ENCODE results near the gene CD96.

DNA sequence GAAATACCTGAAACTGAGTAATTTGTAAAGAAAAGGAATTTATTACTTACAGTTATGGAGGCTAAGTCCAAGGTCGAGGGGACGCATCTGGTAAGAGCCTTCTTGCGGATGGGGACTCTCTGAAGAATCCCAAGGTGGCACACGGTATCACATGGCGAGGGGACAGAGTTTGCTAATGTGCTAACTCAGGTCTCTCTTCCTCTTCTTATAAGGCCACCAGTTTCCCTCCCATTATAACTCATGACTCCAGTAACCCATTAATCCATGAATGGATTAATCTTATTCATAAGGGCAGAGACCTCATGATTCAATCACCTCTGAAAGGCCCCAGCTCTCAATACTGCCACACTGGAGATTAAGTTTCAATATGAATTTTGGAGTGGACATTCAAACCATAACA lies 37.5 kb downstream of the CD96 start:
- TF ChIP-seq, protein P1, sequence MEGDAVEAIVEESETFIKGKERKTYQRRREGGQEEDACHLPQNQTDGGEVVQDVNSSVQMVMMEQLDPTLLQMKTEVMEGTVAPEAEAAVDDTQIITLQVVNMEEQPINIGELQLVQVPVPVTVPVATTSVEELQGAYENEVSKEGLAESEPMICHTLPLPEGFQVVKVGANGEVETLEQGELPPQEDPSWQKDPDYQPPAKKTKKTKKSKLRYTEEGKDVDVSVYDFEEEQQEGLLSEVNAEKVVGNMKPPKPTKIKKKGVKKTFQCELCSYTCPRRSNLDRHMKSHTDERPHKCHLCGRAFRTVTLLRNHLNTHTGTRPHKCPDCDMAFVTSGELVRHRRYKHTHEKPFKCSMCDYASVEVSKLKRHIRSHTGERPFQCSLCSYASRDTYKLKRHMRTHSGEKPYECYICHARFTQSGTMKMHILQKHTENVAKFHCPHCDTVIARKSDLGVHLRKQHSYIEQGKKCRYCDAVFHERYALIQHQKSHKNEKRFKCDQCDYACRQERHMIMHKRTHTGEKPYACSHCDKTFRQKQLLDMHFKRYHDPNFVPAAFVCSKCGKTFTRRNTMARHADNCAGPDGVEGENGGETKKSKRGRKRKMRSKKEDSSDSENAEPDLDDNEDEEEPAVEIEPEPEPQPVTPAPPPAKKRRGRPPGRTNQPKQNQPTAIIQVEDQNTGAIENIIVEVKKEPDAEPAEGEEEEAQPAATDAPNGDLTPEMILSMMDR (IDR thresholded peaks at IDR 0.05): no peak
- no peak for TF ChIP-seq POLR2A (IDR thresholded peaks at IDR 0.05)
- TF ChIP-seq POLR2AphosphoS5 (IDR thresholded peaks at IDR 0.05): no peak

All from breast epithelium (tissue), 3 donors.